Measurements from ENCODE around the gene SIX3. TPM values are rescaled to one million over a fixed set of nuclear protein-coding genes. Genes with fewer than 3 reads are reported as not detected.

Gene SIX3
- total RNA-seq, 1 donor from 2014 or later: not detected

GRCh38 chr2:44926957-44927356, 14.5 kb upstream of the SIX3 start:
- Mint-ChIP-seq H3K4me1 (ENCODE audit: unreplicated experiment) (peaks cover 23% of the 10 kb centered on the region), H3K27me3 (ENCODE audit: unreplicated experiment) (peaks cover 24% of the 10 kb centered on the region)
- TF ChIP-seq, protein P1, sequence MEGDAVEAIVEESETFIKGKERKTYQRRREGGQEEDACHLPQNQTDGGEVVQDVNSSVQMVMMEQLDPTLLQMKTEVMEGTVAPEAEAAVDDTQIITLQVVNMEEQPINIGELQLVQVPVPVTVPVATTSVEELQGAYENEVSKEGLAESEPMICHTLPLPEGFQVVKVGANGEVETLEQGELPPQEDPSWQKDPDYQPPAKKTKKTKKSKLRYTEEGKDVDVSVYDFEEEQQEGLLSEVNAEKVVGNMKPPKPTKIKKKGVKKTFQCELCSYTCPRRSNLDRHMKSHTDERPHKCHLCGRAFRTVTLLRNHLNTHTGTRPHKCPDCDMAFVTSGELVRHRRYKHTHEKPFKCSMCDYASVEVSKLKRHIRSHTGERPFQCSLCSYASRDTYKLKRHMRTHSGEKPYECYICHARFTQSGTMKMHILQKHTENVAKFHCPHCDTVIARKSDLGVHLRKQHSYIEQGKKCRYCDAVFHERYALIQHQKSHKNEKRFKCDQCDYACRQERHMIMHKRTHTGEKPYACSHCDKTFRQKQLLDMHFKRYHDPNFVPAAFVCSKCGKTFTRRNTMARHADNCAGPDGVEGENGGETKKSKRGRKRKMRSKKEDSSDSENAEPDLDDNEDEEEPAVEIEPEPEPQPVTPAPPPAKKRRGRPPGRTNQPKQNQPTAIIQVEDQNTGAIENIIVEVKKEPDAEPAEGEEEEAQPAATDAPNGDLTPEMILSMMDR (IDR thresholded peaks at IDR 0.05; ENCODE audit: unreplicated experiment): no peak

GRCh38 chr2:44927985-44928482, 13.5 kb upstream of the SIX3 start:
- Mint-ChIP-seq H3K9me3 (ENCODE audit: unreplicated experiment) (no peaks in the 10 kb centered on the region), H3K4me1 (ENCODE audit: unreplicated experiment) (peaks cover 32% of the 10 kb centered on the region), H3K27me3 (ENCODE audit: unreplicated experiment) (peaks cover 31% of the 10 kb centered on the region), H3K4me3 (ENCODE audit: unreplicated experiment) (no peak overlapping the region), H3K36me3 (ENCODE audit: low read depth, unreplicated experiment) (no peaks in the 10 kb centered on the region), H3K27ac (ENCODE audit: unreplicated experiment) (no peak overlapping the region)
- peak; percentile 33 for DNase-seq (ENCODE audit: low spot score)
- TF ChIP-seq, protein P1 (IDR thresholded peaks at IDR 0.05; ENCODE audit: unreplicated experiment): no peak

More at GRCh38 chr2:44926957-44927356, 14.5 kb upstream of the SIX3 start:
- H3K36me3 Mint-ChIP-seq (ENCODE audit: low read depth, unreplicated experiment): no peaks in the 10 kb centered on the region
- H3K4me3 Mint-ChIP-seq (ENCODE audit: unreplicated experiment): no peak overlapping the region
- DNase-seq (ENCODE audit: low spot score): no peak
- H3K27ac Mint-ChIP-seq (ENCODE audit: unreplicated experiment): no peak overlapping the region
- no peaks in the 10 kb centered on the region for H3K9me3 Mint-ChIP-seq (ENCODE audit: unreplicated experiment)

GRCh38 chr2:44928483-44929158, 12.9 kb upstream of the SIX3 start:
- Mint-ChIP-seq H3K9me3 (ENCODE audit: unreplicated experiment) (no peaks in the 10 kb centered on the region), H3K27me3 (ENCODE audit: unreplicated experiment) (peaks cover 36% of the 10 kb centered on the region), H3K4me3 (ENCODE audit: unreplicated experiment) (no peak overlapping the region), H3K27ac (ENCODE audit: unreplicated experiment) (no peak overlapping the region), H3K36me3 (ENCODE audit: low read depth, unreplicated experiment) (no peaks in the 10 kb centered on the region), H3K4me1 (ENCODE audit: unreplicated experiment) (peaks cover 37% of the 10 kb centered on the region)
- no peak for DNase-seq (ENCODE audit: low spot score)
- TF ChIP-seq, protein P1 (IDR thresholded peaks at IDR 0.05; ENCODE audit: unreplicated experiment): no peak

DNA sequence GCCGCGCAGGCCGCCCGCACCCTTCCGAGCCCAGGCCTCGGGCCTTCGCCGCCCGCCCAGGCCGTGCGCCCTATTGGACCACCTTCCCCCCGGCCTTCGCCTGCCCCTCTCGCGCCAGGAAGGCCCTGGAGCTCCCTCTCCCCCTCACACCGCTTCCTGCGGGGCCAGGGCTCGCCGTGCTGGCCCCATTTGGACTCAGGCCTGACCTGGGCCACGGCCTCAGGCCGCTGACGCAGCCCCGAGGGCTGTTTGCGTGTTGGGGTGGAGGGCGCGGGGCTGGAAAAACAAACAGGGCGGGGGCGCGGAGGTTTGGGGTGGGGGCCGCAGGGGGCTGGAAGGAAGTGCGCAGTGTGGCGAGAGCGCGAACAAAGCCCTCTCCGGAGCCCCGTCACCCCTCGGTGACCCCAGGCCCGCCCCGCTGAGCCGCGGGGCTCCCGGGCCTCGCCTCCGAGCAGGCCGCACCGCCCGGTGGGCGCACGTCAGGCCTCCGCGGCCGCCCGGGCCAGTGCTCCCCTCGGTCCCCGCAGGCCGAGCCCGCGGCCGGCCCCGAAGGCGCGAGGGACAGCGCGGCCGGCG, 12.3 kb upstream of the SIX3 start:
- no peaks in the 10 kb centered on the region for H3K36me3 Mint-ChIP-seq (ENCODE audit: low read depth, unreplicated experiment)
- peaks cover 41% of the 10 kb centered on the region for H3K4me1 Mint-ChIP-seq (ENCODE audit: unreplicated experiment)
- TF ChIP-seq, protein P1 (IDR thresholded peaks at IDR 0.05; ENCODE audit: unreplicated experiment): no peak
- DNase-seq (ENCODE audit: low spot score): no peak
- H3K9me3 Mint-ChIP-seq (ENCODE audit: unreplicated experiment): no peaks in the 10 kb centered on the region
- no peak overlapping the region for H3K4me3 Mint-ChIP-seq (ENCODE audit: unreplicated experiment)
- H3K27me3 Mint-ChIP-seq (ENCODE audit: unreplicated experiment): peaks cover 33% of the 10 kb centered on the region
- H3K27ac Mint-ChIP-seq (ENCODE audit: unreplicated experiment): no peak overlapping the region

- peaks cover 41% of the 10 kb centered on the region for H3K4me1 Mint-ChIP-seq (ENCODE audit: unreplicated experiment)
- H3K27ac Mint-ChIP-seq (ENCODE audit: unreplicated experiment): no peak overlapping the region
- no peaks in the 10 kb centered on the region for H3K36me3 Mint-ChIP-seq (ENCODE audit: low read depth, unreplicated experiment)
- TF ChIP-seq, protein P1 (IDR thresholded peaks at IDR 0.05; ENCODE audit: unreplicated experiment): no peak
- no peak overlapping the region for H3K4me3 Mint-ChIP-seq (ENCODE audit: unreplicated experiment)
- no peaks in the 10 kb centered on the region for H3K9me3 Mint-ChIP-seq (ENCODE audit: unreplicated experiment)
- DNase-seq (ENCODE audit: low spot score): no peak
- peaks cover 31% of the 10 kb centered on the region for H3K27me3 Mint-ChIP-seq (ENCODE audit: unreplicated experiment)
Observed at GRCh38 chr2:44929735-44930273, 11.7 kb upstream of the SIX3 start.

Data from endothelial cell (in vitro differentiated cells).